AG09309 (cell line): ENCODE measurements around the gene DDIT4.
"Not testable (repeated sequence)": the region's sequence is repeated elsewhere in the genome, so short reads cannot be mapped to it uniquely, and the experiment has no call there.

Source experiments
- DNase-seq: peaks from one replicate; pipeline ENCODE4 v3.0.0-alpha.2; 2010; ENCODE audit warnings: low read depth
- H3K4me3 ChIP-seq: 2 replicates; pipeline ENCODE4 v1.5.1; 2011; ENCODE audit warnings: mild to moderate bottlenecking, low read depth, low read length, moderate library complexity; ENCODE audit not compliant: control insufficient read depth
- CTCF ChIP-seq: IDR thresholded peaks from 2 replicates; pipeline ENCODE4 v1.5.1; 2011; ENCODE audit warnings: mild to moderate bottlenecking, low read depth, low read length, inconsistent platforms; ENCODE audit not compliant: insufficient read depth, control insufficient read depth; ENCODE audit errors: missing control alignments

DDIT4 gene

GRCh38 chr10:72241691-72242252 lies 32.0 kb upstream of the DDIT4 start:
- DNase-seq, result no peak
- no peak for TF ChIP-seq CTCF
- H3K4me3 ChIP-seq, result no peak overlapping the region

- no peak overlapping the region for H3K4me3 ChIP-seq
- DNase-seq, result no peak
- TF ChIP-seq CTCF, result no peak
Measured at GRCh38 chr10:72242675-72243074, 31.0 kb upstream of the DDIT4 start.

GRCh38 chr10:72243822-72244437 lies 29.8 kb upstream of the DDIT4 start:
- TF ChIP-seq CTCF, result peak; percentile 52
- DNase-seq, result peak; percentile 87
- no peak overlapping the region for H3K4me3 ChIP-seq

- no peak overlapping the region for H3K4me3 ChIP-seq
- no peak for TF ChIP-seq CTCF
- no peak for DNase-seq
Measured at GRCh38 chr10:72244573-72245038, 29.1 kb upstream of the DDIT4 start.

- no peak for DNase-seq
- TF ChIP-seq CTCF, result no peak
- no peak overlapping the region for H3K4me3 ChIP-seq
Measured at GRCh38 chr10:72245949-72246525, 27.7 kb upstream of the DDIT4 start.

- no peak for DNase-seq
- no peak for TF ChIP-seq CTCF
- no peak overlapping the region for H3K4me3 ChIP-seq
Measured at GRCh38 chr10:72248468-72249151, 25.1 kb upstream of the DDIT4 start.

- H3K4me3 ChIP-seq, DNase-seq: not testable (repeated sequence)
Measured at GRCh38 chr10:72249176-72249862, 24.4 kb upstream of the DDIT4 start.
